Right kidney (tissue), 1 donor: Measurements from ENCODE around the gene ELL.
A peak's percentile ranks its signal among the peaks of the same experiment; 100 is the strongest.
"Not testable (repeated sequence)": the region's sequence is repeated elsewhere in the genome, so short reads cannot be mapped to it uniquely, and the experiment has no call there.

Source experiments
- DNase-seq: peaks from one replicate; pipeline ENCODE4 v3.0.0-alpha.2; 2016

The ELL gene

GRCh38 chr19:18422530-18423191 is 99.2 kb downstream of the ELL start:
- no peak for DNase-seq

DNA sequence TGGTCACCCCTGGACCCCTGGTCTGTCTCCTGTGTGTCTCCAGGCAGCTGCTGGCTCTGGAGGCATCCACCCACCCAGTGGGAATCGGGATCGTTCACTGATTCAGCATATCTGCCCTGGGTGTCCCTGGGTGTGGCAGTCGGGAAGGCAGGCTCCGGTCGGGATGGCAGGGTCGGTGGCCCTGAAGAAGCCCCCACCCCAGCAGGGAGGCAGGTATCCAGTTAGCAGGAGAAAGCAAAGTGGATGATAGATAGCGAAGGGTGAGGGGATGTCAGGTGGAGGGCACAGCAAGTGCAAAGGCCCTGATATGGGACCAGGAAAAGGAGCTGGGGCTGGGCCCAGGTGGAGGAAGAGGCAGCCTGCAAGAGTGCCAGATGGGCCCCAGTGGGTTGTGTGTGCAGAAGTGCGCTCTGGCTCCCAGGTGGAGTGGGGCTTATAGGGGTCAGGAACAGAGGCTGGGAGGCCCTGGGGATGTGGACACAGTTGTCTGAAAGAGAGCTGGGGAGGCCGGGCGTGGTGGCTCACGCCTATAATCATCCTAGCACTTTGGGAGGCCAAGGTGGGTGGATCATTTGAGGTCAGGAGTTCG is 100.4 kb downstream of the ELL start:
- DNase-seq, result no peak

GRCh38 chr19:18420930-18421329 is 100.9 kb downstream of the ELL start:
- peak; percentile 4 for DNase-seq

DNA sequence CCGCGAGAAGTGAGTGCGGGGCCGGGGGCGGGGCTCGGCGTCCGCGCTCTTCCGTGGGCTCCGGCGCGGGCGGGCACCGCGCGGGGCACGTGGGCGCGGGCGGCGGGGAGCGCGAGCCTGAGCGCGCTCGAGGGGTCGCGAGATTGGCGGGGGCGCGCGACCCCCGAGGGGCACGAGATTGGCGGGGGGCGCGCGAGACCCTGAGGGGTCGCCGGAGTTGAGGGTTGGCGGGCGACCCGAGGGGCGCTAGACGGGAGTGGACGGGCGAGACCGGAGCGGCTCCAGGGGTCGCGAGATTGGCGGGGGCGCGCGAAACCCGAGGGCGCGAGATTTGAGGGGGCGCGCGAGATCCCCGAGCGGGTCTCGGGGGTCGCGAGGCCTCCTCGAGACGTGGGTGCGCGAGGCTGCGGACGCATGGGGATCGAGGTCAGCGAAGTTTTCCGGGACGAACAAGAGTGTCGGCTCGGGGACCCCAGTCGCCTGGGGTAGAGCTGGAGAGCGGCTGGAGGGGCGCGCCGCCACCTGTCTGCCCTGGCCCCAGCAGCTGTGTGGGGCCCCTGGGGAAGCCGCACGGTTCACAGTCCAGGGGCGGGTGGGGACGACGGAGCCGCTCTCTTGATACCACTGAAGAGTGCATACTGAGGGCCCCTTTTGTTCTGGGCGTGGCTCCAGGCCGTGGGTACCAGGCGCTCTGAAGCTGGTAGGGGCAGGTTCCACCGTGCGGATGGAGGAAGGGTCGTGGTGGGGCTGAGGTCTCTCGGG is 102.0 kb downstream of the ELL start:
- no peak for DNase-seq

DNA sequence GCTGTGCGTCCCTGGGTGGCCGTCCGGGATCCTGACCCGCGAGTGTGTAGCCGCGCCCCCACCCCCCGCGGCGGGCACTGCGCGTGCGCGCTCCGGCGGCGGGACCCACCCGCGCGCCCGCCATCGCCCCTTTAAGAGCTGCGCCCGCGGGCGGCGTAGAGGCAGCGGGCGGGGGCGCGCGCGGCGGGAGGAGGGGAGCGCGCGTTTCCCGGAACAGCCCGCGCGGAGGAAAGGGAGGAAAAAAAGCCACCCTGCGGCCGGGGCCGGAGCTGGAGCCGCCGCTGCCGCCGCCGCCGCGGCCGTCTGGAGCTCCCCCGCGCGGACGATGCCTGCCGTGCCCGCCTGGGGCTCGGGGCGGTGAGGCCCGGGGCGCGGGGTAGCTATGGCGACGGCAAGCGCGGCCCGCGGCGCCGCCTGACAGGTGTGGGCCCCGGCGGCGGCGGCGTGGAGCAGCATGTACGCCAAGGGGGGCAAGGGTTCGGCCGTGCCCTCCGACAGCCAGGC is 102.6 kb downstream of the ELL start, which contains the start of gene SSBP4:
Gene SSBP4 (plus strand): TSS at position 204 of the 504 bp plus-strand sequence. CDS start 251 bp downstream, at position 455.
- DNase-seq, result peak; percentile 94

DNA sequence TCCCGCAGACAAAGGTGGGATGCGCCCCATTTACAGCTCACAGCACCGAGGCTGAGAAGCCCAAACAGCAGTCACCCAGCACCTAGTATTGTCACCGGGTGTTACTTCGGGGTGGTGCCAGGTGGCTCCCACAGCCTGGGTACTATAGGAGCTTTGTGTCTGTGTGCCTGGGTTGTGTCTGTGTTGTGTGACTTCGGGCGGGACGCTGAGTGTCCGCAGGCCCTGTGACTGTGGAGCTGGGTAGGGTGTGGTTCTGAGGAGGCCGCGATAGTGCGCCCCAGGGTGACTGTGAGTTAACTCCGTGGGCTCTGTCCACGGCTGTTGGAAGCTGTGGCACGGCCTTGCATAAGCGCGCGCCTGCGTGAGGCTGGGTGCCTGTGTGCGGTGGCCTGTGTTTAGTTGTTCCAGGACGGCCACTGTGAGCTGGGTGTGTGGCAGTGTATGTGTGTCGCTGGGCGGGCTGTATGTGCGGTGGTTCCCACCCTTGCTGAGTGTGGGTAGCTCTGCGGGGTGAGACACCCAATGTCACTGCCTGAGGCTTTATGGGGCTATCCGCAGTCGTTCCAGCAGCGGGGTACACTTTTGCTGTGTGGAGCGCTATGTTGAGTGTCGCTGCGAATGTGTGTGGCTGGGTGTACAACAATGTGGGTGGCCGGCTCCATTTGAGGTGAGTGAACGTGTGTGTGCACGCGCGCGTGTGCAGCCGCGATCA is 103.2 kb downstream of the ELL start:
- DNase-seq, result no peak

GRCh38 chr19:18418029-18418482 is 103.8 kb downstream of the ELL start:
- DNase-seq, result peak; percentile 68

DNA sequence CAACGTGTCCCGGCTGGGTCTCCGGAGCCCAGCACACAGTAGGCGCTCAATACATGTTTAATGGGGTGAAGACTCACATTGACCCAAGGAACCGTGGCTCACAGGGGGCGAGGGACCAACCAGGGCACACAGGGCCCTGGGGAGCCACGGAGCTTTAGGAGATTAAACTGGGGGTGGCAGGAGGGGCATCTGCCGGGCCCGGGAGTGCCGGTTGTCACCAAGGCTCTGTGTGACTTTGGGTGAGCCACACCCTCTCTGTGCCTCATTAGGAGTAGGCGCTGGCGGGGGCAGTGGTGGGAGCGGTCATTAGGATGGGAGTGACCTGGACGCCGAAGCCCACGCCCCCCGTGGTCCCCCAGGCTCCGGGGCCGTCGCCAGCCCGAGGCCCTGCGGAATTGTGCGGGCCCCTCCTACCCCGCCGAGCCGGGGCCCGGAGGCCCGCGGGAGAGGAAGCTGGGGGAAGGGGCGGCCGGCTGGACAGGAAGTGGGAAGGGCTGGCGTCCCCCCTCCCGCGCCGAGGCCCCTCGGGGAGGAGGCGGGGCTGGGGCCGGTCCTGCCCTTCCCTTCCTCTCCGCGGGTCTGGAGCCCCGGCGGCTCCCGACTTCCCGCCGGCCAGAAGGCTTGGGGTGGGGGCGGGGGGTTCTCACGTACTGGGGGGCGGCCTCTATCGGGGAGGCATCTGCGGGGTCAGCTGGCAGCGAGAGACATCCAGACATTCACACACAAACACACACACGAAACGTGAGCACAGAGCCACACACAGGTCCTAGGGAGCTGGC is 104.4 kb downstream of the ELL start:
- peak; percentile 90 for DNase-seq

GRCh38 chr19:18416778-18417249 is 105.1 kb downstream of the ELL start:
- peak; percentile 90 for DNase-seq

DNA sequence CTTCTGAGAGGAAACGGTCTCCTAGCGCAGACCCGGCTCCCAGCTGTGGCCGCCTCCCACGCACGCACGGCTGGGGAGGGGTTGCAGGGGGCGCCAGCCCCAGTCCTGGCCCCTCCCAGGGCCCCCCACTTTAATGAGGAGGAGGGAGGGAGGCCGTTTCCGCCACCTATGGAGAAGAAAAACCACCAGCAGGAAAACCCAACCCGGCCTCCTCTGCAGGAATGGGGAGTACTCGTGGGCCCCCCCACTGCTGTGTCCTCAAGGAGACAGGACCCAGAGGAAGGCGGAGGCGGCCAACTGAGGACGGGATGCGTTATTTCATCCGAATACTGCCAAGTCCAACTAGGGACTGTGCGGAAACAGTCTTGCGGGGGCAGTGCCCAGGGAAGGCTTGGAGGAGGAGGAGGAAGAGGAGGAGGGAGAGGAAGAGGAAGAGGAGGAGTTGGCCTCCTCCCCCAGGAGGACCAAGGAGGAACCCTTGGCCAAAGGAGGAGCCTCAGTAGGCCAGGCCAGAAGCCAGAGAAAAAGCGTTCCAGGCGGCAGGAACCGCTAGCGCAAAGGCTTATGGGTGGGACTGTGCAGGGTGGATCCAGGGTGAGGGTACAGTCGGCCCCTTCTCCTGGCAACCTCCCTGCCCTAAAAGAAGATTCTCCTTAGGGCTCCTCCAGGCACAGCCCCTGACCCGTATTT is 106.5 kb downstream of the ELL start:
- DNase-seq, result peak; percentile 86

GRCh38 chr19:18414504-18415177 is 107.2 kb downstream of the ELL start:
- DNase-seq, result no peak

GRCh38 chr19:18412610-18413239 is 109.1 kb downstream of the ELL start:
- DNase-seq, result no peak

DNA sequence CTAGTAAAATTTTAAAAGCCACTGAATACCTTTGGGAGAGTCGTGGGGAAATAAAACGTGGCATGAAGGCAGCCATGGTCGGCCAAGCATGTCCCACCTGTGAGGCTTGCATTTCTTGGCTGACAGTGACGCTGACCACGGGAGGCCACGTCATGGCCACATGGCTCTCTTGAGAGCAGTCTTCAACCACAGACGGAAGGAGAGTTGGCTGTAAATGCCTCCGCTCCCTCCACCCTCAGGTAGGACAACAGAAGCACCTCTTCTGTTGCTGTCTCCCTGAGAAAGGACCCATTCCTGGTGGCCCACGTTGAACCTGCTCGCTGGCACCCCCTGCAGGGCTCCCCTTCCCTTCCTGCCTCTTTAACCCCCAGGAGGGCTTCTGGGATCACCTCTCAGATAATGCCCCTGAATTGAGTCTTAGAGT is 113.8 kb downstream of the ELL start:
- DNase-seq, result no peak

GRCh38 chr19:18406749-18407148 is 115.1 kb downstream of the ELL start:
- no peak for DNase-seq

GRCh38 chr19:18405754-18406153 is 116.1 kb downstream of the ELL start:
- not testable (repeated sequence) for DNase-seq

- not testable (repeated sequence) for DNase-seq
These were observed 119.2 kb downstream of the ELL start for GRCh38 chr19:18402455-18403248.

DNA sequence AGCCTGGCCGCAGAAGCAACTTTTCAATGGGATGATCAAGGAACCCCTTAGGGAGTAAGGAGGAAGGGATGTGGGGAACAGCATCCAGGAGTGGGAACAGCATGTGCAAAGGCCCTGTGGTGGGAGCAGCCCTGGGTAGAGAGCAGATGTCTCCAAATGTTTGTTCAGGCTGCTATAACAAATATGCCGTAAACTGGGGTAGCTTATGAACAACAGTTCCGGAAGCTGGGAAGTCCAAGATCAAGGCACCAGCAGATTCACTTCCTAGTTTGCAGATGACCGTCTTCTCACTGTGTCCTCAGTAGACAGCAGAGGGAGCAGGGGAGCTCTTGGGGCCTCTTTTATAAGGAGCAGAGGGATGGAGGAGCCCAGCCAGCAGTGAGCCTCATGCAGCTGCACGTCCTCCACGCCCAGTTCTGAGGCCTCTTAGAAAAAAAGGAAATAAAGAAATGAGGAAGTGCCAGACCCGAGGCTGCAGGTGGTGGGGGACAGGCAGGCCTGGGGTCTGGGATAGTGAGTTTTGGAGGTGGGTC is 120.2 kb downstream of the ELL start:
- DNase-seq, result no peak

DNA sequence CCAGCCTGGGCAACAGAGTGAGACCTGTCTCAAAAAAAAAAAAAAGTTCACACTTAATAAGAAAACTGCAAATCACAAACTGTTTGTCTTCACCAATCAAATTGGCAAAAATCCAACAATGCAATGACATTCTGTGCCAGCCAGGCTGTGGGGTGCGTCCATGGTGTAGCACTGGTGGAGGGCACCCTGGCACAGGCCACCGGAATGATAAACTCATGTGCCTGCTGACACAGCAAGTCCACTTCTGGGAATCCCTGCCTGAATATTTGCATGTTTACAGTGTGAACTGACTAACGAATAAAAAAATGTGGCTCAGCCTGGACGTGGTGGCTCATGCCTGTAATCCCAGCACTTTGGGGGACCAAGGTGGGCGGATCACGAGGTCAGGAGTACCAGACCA is 122.9 kb downstream of the ELL start:
- no peak for DNase-seq
